ENCODE results near the gene AFF2.

AFF2 gene

GRCh38 chrX:148806145-148806870 is 305.9 kb downstream of the AFF2 start:
- TF ChIP-seq CTCF (conservative IDR thresholded peaks at IDR 0.05), result no peak
- no peak overlapping the region for H3K27ac ChIP-seq

- H3K27ac ChIP-seq, result no peak overlapping the region
- TF ChIP-seq CTCF (conservative IDR thresholded peaks at IDR 0.05), result no peak
Measured at GRCh38 chrX:148808833-148809232, 308.4 kb downstream of the AFF2 start.

- TF ChIP-seq CTCF (conservative IDR thresholded peaks at IDR 0.05), result no peak
Measured at GRCh38 chrX:148811236-148811635, 310.8 kb downstream of the AFF2 start.

GRCh38 chrX:148813422-148813821 is 313.0 kb downstream of the AFF2 start:
- H3K27ac ChIP-seq, result no peak overlapping the region
- TF ChIP-seq CTCF (conservative IDR thresholded peaks at IDR 0.05), result no peak

More at GRCh38 chrX:148811236-148811635, 310.8 kb downstream of the AFF2 start:
- H3K27ac ChIP-seq, result no peak overlapping the region

GRCh38 chrX:148813967-148814366 is 313.6 kb downstream of the AFF2 start:
- no peak overlapping the region for H3K27ac ChIP-seq
- TF ChIP-seq CTCF (conservative IDR thresholded peaks at IDR 0.05), result no peak

- TF ChIP-seq CTCF (conservative IDR thresholded peaks at IDR 0.05), result no peak
- H3K27ac ChIP-seq, result no peak overlapping the region
Measured at GRCh38 chrX:148815218-148815961, 315.0 kb downstream of the AFF2 start.

- no peak for TF ChIP-seq CTCF (conservative IDR thresholded peaks at IDR 0.05)
- H3K27ac ChIP-seq, result no peak overlapping the region
Measured at GRCh38 chrX:148823986-148824385, 323.6 kb downstream of the AFF2 start.
